ENCODE results near the gene SLC2A9.
"Not testable (repeated sequence)": the region's sequence is repeated elsewhere in the genome, so short reads cannot be mapped to it uniquely, and the experiment has no call there.

The SLC2A9 gene

GRCh38 chr4:9994246-9994847 is 26.9 kb downstream of the SLC2A9 start:
- DNase-seq = no peak

GRCh38 chr4:9989918-9990635 is 31.2 kb downstream of the SLC2A9 start:
- no peak for DNase-seq

- no peak for DNase-seq
These were observed 32.4 kb downstream of the SLC2A9 start for GRCh38 chr4:9988933-9989332.

GRCh38 chr4:9988363-9988749 is 32.9 kb downstream of the SLC2A9 start:
- DNase-seq = no peak

- DNase-seq = no peak
These were observed 33.4 kb downstream of the SLC2A9 start for GRCh38 chr4:9987749-9988362.

- DNase-seq = no peak
These were observed 36.7 kb downstream of the SLC2A9 start for GRCh38 chr4:9984621-9985020.

GRCh38 chr4:9983211-9983610 is 38.1 kb downstream of the SLC2A9 start:
- DNase-seq = no peak

GRCh38 chr4:9981899-9982298 is 39.4 kb downstream of the SLC2A9 start:
- DNase-seq = not testable (repeated sequence)

- no peak for DNase-seq
These were observed 40.4 kb downstream of the SLC2A9 start for GRCh38 chr4:9980898-9981297.

GRCh38 chr4:9979101-9979701 is 42.1 kb downstream of the SLC2A9 start:
- no peak for DNase-seq

GRCh38 chr4:9977518-9978031 is 43.7 kb downstream of the SLC2A9 start:
- no peak for DNase-seq

GRCh38 chr4:9976781-9977180 is 44.5 kb downstream of the SLC2A9 start:
- DNase-seq = no peak

- no peak for DNase-seq
These were observed 45.0 kb downstream of the SLC2A9 start for GRCh38 chr4:9976293-9976692.

GRCh38 chr4:9971711-9972110 is 49.6 kb downstream of the SLC2A9 start:
- DNase-seq = no peak

- no peak for DNase-seq
These were observed 50.8 kb downstream of the SLC2A9 start for GRCh38 chr4:9970399-9971011.

GRCh38 chr4:9969526-9970398 is 51.5 kb downstream of the SLC2A9 start:
- no peak for DNase-seq

GRCh38 chr4:9968472-9968871 is 52.8 kb downstream of the SLC2A9 start:
- no peak for DNase-seq

GRCh38 chr4:9964879-9965278 is 56.4 kb downstream of the SLC2A9 start:
- DNase-seq = no peak

GRCh38 chr4:9963328-9963727 is 58.0 kb downstream of the SLC2A9 start:
- DNase-seq = no peak

- no peak for DNase-seq
These were observed 58.5 kb downstream of the SLC2A9 start for GRCh38 chr4:9962611-9963314.

- DNase-seq = no peak
These were observed 66.8 kb downstream of the SLC2A9 start for GRCh38 chr4:9954468-9954867.

- no peak for DNase-seq
These were observed 68.2 kb downstream of the SLC2A9 start for GRCh38 chr4:9953089-9953488.
